HepG2 (cell line): ENCODE results near the gene CEACAM18. TPM values are rescaled to one million over a fixed set of nuclear protein-coding genes. Genes with fewer than 3 reads are reported as not detected.

Experiments
- ATAC-seq: fragments of 200-7000 bp; cut with Tn5 transposase; 3 replicates; pipeline ENCODE4 v1.9.1; 2020; ENCODE audit warnings: mild to moderate bottlenecking, moderate library complexity
- BruUV-seq: library from RNA; stranded (reverse); fragments of 400-500 nt; replicated peaks from 2 replicates; lab custom pipeline; 2021; lab: Mats Ljungman, UMichigan
- CTCF ChIA-PET: fragments of 300-600 bp; formaldehyde crosslinking; extraction: SDS; loops from one replicate; lab custom pipeline; 2021; ENCODE audit warnings: low total read pairs, inconsistent platforms, low intra/inter-chr PET ratio; lab: Yijun Ruan, JAX
- POLR2A ChIA-PET: fragments of 350-600 bp; sonication (Branson Sonifier 250); formaldehyde crosslinking; loops from one replicate; lab custom pipeline; 2020; ENCODE audit warnings: antibody characterized with exemption, inconsistent platforms; lab: Yijun Ruan, JAX
- DNase-seq: peaks from one replicate; pipeline ENCODE4 v3.0.0-alpha.2; 2015; ENCODE audit warnings: low spot score
- FAIRE-seq: peaks from 3 replicates; lab custom pipeline; 2011; peaks lifted over from hg19 to GRCh38; lab: Jason Lieb, UNC
- H2AFZ ChIP-seq: one replicate; pipeline ENCODE4 v1.6.1; 2011; ENCODE audit warnings: low read length, inconsistent platforms
- H3K27ac ChIP-seq: fragments of 300-600 bp; 3 replicates; pipeline ENCODE4 v1.8.0; 2011; ENCODE audit warnings: mixed run types, mild to moderate bottlenecking, mixed read lengths, low read length, inconsistent platforms; ENCODE audit not compliant: insufficient read depth; ENCODE audit errors: extremely low read length
- H3K27me3 ChIP-seq, 2 experiments: fragments of 200-600 bp in 1 of 2; 2 replicates in 1 of 2; 3 replicates in 1 of 2; pipeline versions ENCODE4 v1.6.0 to v1.8.0; 2011; ENCODE audit warnings: low read length in 2 of 2, mild to moderate bottlenecking in 2 of 2, moderate library complexity in 2 of 2, inconsistent platforms in 1 of 2; ENCODE audit not compliant: insufficient read depth in 2 of 2, control insufficient read depth in 1 of 2
- H3K36me3 ChIP-seq, 2 experiments: fragments of 200-600 bp in 1 of 2; replicated peaks in 1 of 2; 2 replicates in 1 of 2; 3 replicates in 1 of 2; pipeline versions ENCODE4 v1.5.1 to v1.8.0; 2011; ENCODE audit warnings: low read length in 2 of 2, inconsistent platforms in 1 of 2; ENCODE audit not compliant: insufficient read depth in 2 of 2, control insufficient read depth in 1 of 2
- H3K4me1 ChIP-seq: 2 replicates; pipeline ENCODE4 v1.5.1; 2012; ENCODE audit warnings: low read length, inconsistent platforms; ENCODE audit not compliant: insufficient read depth
- H3K4me2 ChIP-seq: 2 replicates; pipeline ENCODE4 v1.6.0; 2011; ENCODE audit warnings: low read depth, low read length, inconsistent platforms
- H3K4me3 ChIP-seq, 3 experiments: fragments of 200-600 bp in 1 of 3; sonication (generic), shearing (Covaris generic) in 1 of 3; replicated peaks in 1 of 3; 2 replicates each; pipeline ENCODE4 v1.5.1; 2011 to 2016; ENCODE audit warnings: low read length in 3 of 3, inconsistent platforms in 2 of 3, low read depth in 2 of 3, mild to moderate bottlenecking in 2 of 3, control low read depth in 1 of 3, mixed read lengths in 1 of 3; ENCODE audit not compliant: insufficient read depth in 1 of 3
- H3K79me2 ChIP-seq: one replicate; pipeline ENCODE4 v1.6.1; 2011; ENCODE audit warnings: low read length, inconsistent platforms; ENCODE audit not compliant: insufficient read depth
- H3K9ac ChIP-seq: 2 replicates; pipeline ENCODE4 v1.6.0; 2011; ENCODE audit warnings: mild to moderate bottlenecking, low read depth, low read length, inconsistent platforms; ENCODE audit not compliant: insufficient read depth
- H3K9me3 ChIP-seq: 2 replicates; pipeline ENCODE4 v1.5.1; 2012; ENCODE audit warnings: mild to moderate bottlenecking, low read length
- H4K20me1 ChIP-seq: 2 replicates; pipeline ENCODE4 v1.6.0; 2011; ENCODE audit warnings: inconsistent platforms, mild to moderate bottlenecking, low read length, moderate library complexity; ENCODE audit not compliant: insufficient read depth
- BRCA1 ChIP-seq: sonication (generic); formaldehyde crosslinking; IDR thresholded peaks from 2 replicates; pipeline ENCODE4 v1.4.0; 2020; ENCODE audit warnings: missing genetic modification reagents
- CEBPG ChIP-seq: IDR thresholded peaks from 2 replicates; pipeline ENCODE4 v1.6.1; 2016
- CREB3 ChIP-seq: sonication (generic); formaldehyde crosslinking; IDR thresholded peaks from 2 replicates; pipeline ENCODE4 v1.5.0; 2020; ENCODE audit warnings: missing genetic modification reagents
- KAT7 ChIP-seq: IDR thresholded peaks from 2 replicates; pipeline ENCODE4 v1.6.1; 2018; ENCODE audit warnings: borderline replicate concordance, missing compliant biosample characterization
- NFYC ChIP-seq: IDR thresholded peaks from 2 replicates; pipeline ENCODE4 v1.6.1; 2016; ENCODE audit warnings: missing genetic modification reagents, missing compliant biosample characterization
- POLR2G ChIP-seq: fragments of 200-400 bp; formaldehyde crosslinking; IDR thresholded peaks from 2 replicates; pipeline ENCODE4 v1.6.1; 2018; ENCODE audit warnings: mild to moderate bottlenecking, low read depth, low read length, moderate library complexity
- RAD51 ChIP-seq: fragments of 450-650 bp; IDR thresholded peaks from 2 replicates; pipeline ENCODE4 v1.6.1; 2016; ENCODE audit warnings: borderline replicate concordance
- RBM22 ChIP-seq: fragments of 200-400 bp; formaldehyde crosslinking; optimal IDR thresholded peaks from 2 replicates; pipeline ENCODE3; 2017; ENCODE audit warnings: mild to moderate bottlenecking, low read length, moderate library complexity
- ZBTB42 ChIP-seq: sonication (generic); formaldehyde crosslinking; IDR thresholded peaks from 2 replicates; pipeline ENCODE4 v1.5.0; 2020; ENCODE audit warnings: mild to moderate bottlenecking, missing genetic modification reagents
- ZMYM4 ChIP-seq: sonication (generic); formaldehyde crosslinking; IDR thresholded peaks from 2 replicates; pipeline ENCODE4 v1.8.1; 2023; ENCODE audit warnings: mild to moderate bottlenecking, missing genetic modification reagents
- ZNF138 ChIP-seq: sonication (generic); formaldehyde crosslinking; IDR thresholded peaks from 2 replicates; pipeline ENCODE4 v1.5.0; 2020; ENCODE audit warnings: mild to moderate bottlenecking, low read depth, missing genetic modification reagents
- ZNF547 ChIP-seq: sonication (generic); formaldehyde crosslinking; IDR thresholded peaks from 2 replicates; pipeline ENCODE4 v1.5.1; 2020; ENCODE audit warnings: mild to moderate bottlenecking, missing genetic modification reagents
- ZNF609 ChIP-seq: sonication (generic); formaldehyde crosslinking; IDR thresholded peaks from 2 replicates; pipeline ENCODE4 v1.4.0; 2020; ENCODE audit warnings: mild to moderate bottlenecking, missing genetic modification reagents, borderline replicate concordance
- ZNF644 ChIP-seq: IDR thresholded peaks from 2 replicates; pipeline ENCODE4 v1.6.1; 2016; ENCODE audit warnings: low read depth
- ZNF766 ChIP-seq: sonication (generic); formaldehyde crosslinking; IDR thresholded peaks from 2 replicates; pipeline ENCODE4 v1.5.0; 2020; ENCODE audit warnings: missing genetic modification reagents, borderline replicate concordance
- WGBS: methylation state at CpG from one replicate; pipeline ENCODE4 v1.1.6; 2017; ENCODE audit warnings: low lambda C conversion rate; 5-methylcytosine and 5-hydroxymethylcytosine counted together
- in situ Hi-C: cut with HindIII; loops from 2 replicates; pipeline ENCODE4 v1.10.0; 2017; ENCODE audit warnings: low pct_unique_long_range_greater_than_20kb; ENCODE audit not compliant: extremely low pct_ligation_motif_present
- intact Hi-C: fragments of 100-400 bp; cut with micrococcal nuclease; formaldehyde crosslinking; loops from one replicate; pipeline ENCODE4 v1.10.0; 2022; ENCODE audit not compliant: unreplicated experiment
- polyA plus RNA-seq, 8 experiments: library from polyadenylated mRNA; depleted of rRNA in 3 of 8; stranded (reverse) in 7 of 8; unstranded in 1 of 8; fragments of >200 nt; fragmentation: Illumina TruSeq in 4 of 8; extraction: Trizol in 4 of 8; gene quantifications; 2 replicates each; pipeline versions ENCODE4 v1.2.1 to v1.2.3, GENCODE V29; 2011 to 2016; ENCODE audit warnings: low read depth in 4 of 8, missing spikeins in 1 of 8, mixed read lengths in 1 of 8; ENCODE audit not compliant: insufficient read depth in 1 of 8
- total RNA-seq, 5 experiments: library from RNA; depleted of rRNA; stranded (reverse); fragments of >200 nt; fragmentation: Illumina TruSeq; extraction: Trizol; gene quantifications; 2 replicates each; pipeline ENCODE4 v1.2.3, GENCODE V29; 2016; ENCODE audit warnings: low read depth in 1 of 5
- TF ChIP-seq, protein P1 (sequence below): sonication (generic); formaldehyde crosslinking; IDR thresholded peaks from 2 replicates; pipeline ENCODE4 v1.8.1; 2023; ENCODE audit warnings: mild to moderate bottlenecking, missing genetic modification reagents

CEACAM18 gene
- total and polyA plus RNA-seq, 2 of the 13 experiments (the other 11 are each of a cell fraction or from before 2014, with no cell fraction given), result not detected

- no peaks in the 10 kb centered on the region for H3K9me3 ChIP-seq
- H3K79me2 ChIP-seq, result no peaks in the 10 kb centered on the region
- no peak overlapping the region for H3K4me3 ChIP-seq
- no peak for ATAC-seq
- H3K27ac ChIP-seq, result no peak overlapping the region
- in situ Hi-C loops, result no loop called here
- no peak overlapping the region for H2AFZ ChIP-seq
- H3K4me2 ChIP-seq, result no peak overlapping the region
- H4K20me1 ChIP-seq, result no peaks in the 10 kb centered on the region
- no peak for DNase-seq
- no peaks in the 10 kb centered on the region for H3K36me3 ChIP-seq
- H3K9ac ChIP-seq, result no peak overlapping the region
- intact Hi-C loops, result loop anchor here (2.0 kb wide), 1 partner anchor 40 kb away; no protein-coding TSS in a partner anchor
- POLR2A ChIA-PET, result no interaction called here
- CTCF ChIA-PET, result no interaction called here
- FAIRE-seq, result no peak
- H3K4me1 ChIP-seq, result no peaks in the 10 kb centered on the region
- no peaks in the 10 kb centered on the region for H3K27me3 ChIP-seq
- BruUV-seq, result no TSS peak
- WGBS, result 2% methylated on average over 2 of the region's 2 CpGs
- TF ChIP-seq ZNF547 (no peak), NFYC (CRISPR knock-in tag) (no peak), RBM22 (no peak), BRCA1 (no peak), ZNF138 (CRISPR knock-in tag) (no peak), ZNF609 (CRISPR knock-in tag) (no peak), CREB3 (CRISPR knock-in tag) (no peak), KAT7 (CRISPR knock-in tag) (no peak), CEBPG (CRISPR knock-in tag) (no peak), ZMYM4 (no peak), RAD51 (no peak), POLR2G (no peak), ZNF644 (CRISPR knock-in tag) (no peak), ZBTB42 (CRISPR knock-in tag) (no peak), ZNF766 (CRISPR knock-in tag) (no peak)
- TF ChIP-seq, protein P1, sequence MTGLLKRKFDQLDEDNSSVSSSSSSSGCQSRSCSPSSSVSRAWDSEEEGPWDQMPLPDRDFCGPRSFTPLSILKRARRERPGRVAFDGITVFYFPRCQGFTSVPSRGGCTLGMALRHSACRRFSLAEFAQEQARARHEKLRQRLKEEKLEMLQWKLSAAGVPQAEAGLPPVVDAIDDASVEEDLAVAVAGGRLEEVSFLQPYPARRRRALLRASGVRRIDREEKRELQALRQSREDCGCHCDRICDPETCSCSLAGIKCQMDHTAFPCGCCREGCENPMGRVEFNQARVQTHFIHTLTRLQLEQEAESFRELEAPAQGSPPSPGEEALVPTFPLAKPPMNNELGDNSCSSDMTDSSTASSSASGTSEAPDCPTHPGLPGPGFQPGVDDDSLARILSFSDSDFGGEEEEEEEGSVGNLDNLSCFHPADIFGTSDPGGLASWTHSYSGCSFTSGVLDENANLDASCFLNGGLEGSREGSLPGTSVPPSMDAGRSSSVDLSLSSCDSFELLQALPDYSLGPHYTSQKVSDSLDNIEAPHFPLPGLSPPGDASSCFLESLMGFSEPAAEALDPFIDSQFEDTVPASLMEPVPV, result no peak
Observed at GRCh38 chr19:51520728-51521127, 42.4 kb downstream of the CEACAM18 start.
